Stimulated activated CD4-positive, alpha-beta T cell treated with anti-CD3 and anti-CD28 coated beads, Interleukin-2, amount 100 ng/mL, for 24 hours (primary cell): ENCODE results near the gene STAG3.
"Not testable (repeated sequence)": the region's sequence is repeated elsewhere in the genome, so short reads cannot be mapped to it uniquely, and the experiment has no call there.

Experiments used
- DNase-seq, 2 donors: peaks; one replicate each; pipeline ENCODE4 v3.0.0-alpha.2; 2020

STAG3 gene

GRCh38 chr7:100176096-100177044, 1.3 kb upstream of the STAG3 start:
- DNase-seq: no peak

- DNase-seq: not testable (repeated sequence)
These were observed 2.4 kb downstream of the STAG3 start for GRCh38 chr7:100180084-100180483.

- not testable (repeated sequence) for DNase-seq
These were observed 4.9 kb downstream of the STAG3 start for GRCh38 chr7:100182616-100183015.

- not testable (repeated sequence) for DNase-seq
These were observed 5.4 kb downstream of the STAG3 start for GRCh38 chr7:100183090-100183489.

GRCh38 chr7:100185726-100186125, 8.0 kb downstream of the STAG3 start:
- no peak for DNase-seq

GRCh38 chr7:100189061-100189460, 11.3 kb downstream of the STAG3 start:
- no peak for DNase-seq

GRCh38 chr7:100190048-100190711, 12.5 kb downstream of the STAG3 start:
- DNase-seq: no peak

GRCh38 chr7:100191775-100192174, 14.1 kb downstream of the STAG3 start:
- DNase-seq: no peak

- DNase-seq: not testable (repeated sequence)
These were observed 14.7 kb downstream of the STAG3 start for GRCh38 chr7:100192281-100192862.

- DNase-seq: no peak
These were observed 15.3 kb downstream of the STAG3 start for GRCh38 chr7:100192969-100193368.

- no peak for DNase-seq
These were observed 17.5 kb downstream of the STAG3 start for GRCh38 chr7:100195222-100195621.

- DNase-seq: not testable (repeated sequence)
These were observed 18.2 kb downstream of the STAG3 start for GRCh38 chr7:100195901-100196322.

- no peak for DNase-seq
These were observed 20.5 kb downstream of the STAG3 start for GRCh38 chr7:100198266-100198665.

GRCh38 chr7:100200693-100201092, 23.0 kb downstream of the STAG3 start:
- DNase-seq: no peak

- no peak for DNase-seq
These were observed 26.7 kb downstream of the STAG3 start for GRCh38 chr7:100204454-100204853.

- peak; percentile 41 to 61 for DNase-seq
These were observed 31.2 kb downstream of the STAG3 start for GRCh38 chr7:100208911-100209408.

- DNase-seq: no peak
These were observed 31.8 kb downstream of the STAG3 start for GRCh38 chr7:100209493-100209892.

- DNase-seq: no peak
These were observed 33.1 kb downstream of the STAG3 start for GRCh38 chr7:100210805-100211204.

- DNase-seq: peak in 1 of 2 donors; percentile 33
These were observed 33.6 kb downstream of the STAG3 start for GRCh38 chr7:100211342-100211780.

- no peak for DNase-seq
These were observed 35.0 kb downstream of the STAG3 start for GRCh38 chr7:100212631-100213286.

- no peak for DNase-seq
These were observed 36.0 kb downstream of the STAG3 start for GRCh38 chr7:100213672-100214071.

GRCh38 chr7:100214356-100214755, 36.6 kb downstream of the STAG3 start:
- DNase-seq: not testable (repeated sequence)

- DNase-seq: no peak
These were observed 38.2 kb downstream of the STAG3 start for GRCh38 chr7:100215895-100216294.
